Neural cell (in vitro differentiated cells): ENCODE measurements around the gene SSTR5. TPM values are rescaled to one million over a fixed set of nuclear protein-coding genes. Genes with fewer than 3 reads are reported as not detected.

Source experiments
- H2AFZ ChIP-seq: fragments of 200-600, 300-800 bp; sonication (generic), shearing (Covaris generic); 2 replicates; pipeline ENCODE4 v1.6.0; 2014; ENCODE audit warnings: low read depth, mild to moderate bottlenecking, antibody characterized with exemption, low read length, moderate library complexity
- H3F3A ChIP-seq: fragments of 200-600 bp; shearing (Covaris generic); 2 replicates; pipeline ENCODE4 v1.6.1; 2016; ENCODE audit warnings: mild to moderate bottlenecking, moderate library complexity, mixed read lengths, antibody characterized with exemption, low read length; ENCODE audit not compliant: insufficient read depth, poor library complexity, severe bottlenecking
- H3K27ac ChIP-seq: fragments of 200-600, 300-800 bp; sonication (generic), shearing (Covaris generic); 2 replicates; pipeline ENCODE4 v1.5.1; 2014; ENCODE audit warnings: mild to moderate bottlenecking, low read length, moderate library complexity
- H3K27me3 ChIP-seq: fragments of 300-800, 200-600 bp; sonication (generic), shearing (Covaris generic); 2 replicates; pipeline ENCODE4 v1.6.0; 2014; ENCODE audit warnings: mild to moderate bottlenecking, low read depth, low read length, moderate library complexity; ENCODE audit not compliant: insufficient read depth
- H3K36me3 ChIP-seq: fragments of 300-800, 200-600 bp; sonication (generic), shearing (Covaris generic); 2 replicates; pipeline ENCODE4 v1.5.1; 2014; ENCODE audit warnings: mild to moderate bottlenecking, antibody characterized with exemption, low read length, moderate library complexity; ENCODE audit not compliant: insufficient read depth
- H3K4me2 ChIP-seq: fragments of 300-800, 200-600 bp; sonication (generic), shearing (Covaris generic); 2 replicates; pipeline ENCODE4 v1.6.0; 2014; ENCODE audit warnings: mild to moderate bottlenecking, low read length
- H3K4me3 ChIP-seq: fragments of 300-800, 200-600 bp; sonication (generic), shearing (Covaris generic); 2 replicates; pipeline ENCODE4 v1.5.1; 2014; ENCODE audit warnings: mild to moderate bottlenecking, low read length, moderate library complexity
- H3K79me2 ChIP-seq: fragments of 200-600 bp; shearing (Covaris generic); replicated peaks from 2 replicates; pipeline ENCODE4 v1.6.0; 2014; ENCODE audit warnings: mild to moderate bottlenecking, low read length, moderate library complexity; ENCODE audit not compliant: insufficient read depth
- H3K9ac ChIP-seq: fragments of 300-800, 200-600 bp; sonication (generic), shearing (Covaris generic); 2 replicates; pipeline ENCODE4 v1.6.1; 2016; ENCODE audit warnings: mild to moderate bottlenecking, low read length, mixed read lengths
- H3K9me2 ChIP-seq: fragments of 200-600 bp; shearing (Covaris generic); 2 replicates; pipeline ENCODE4 v1.6.1; 2016; ENCODE audit warnings: mild to moderate bottlenecking, low read length, mixed read lengths; ENCODE audit not compliant: insufficient read depth
- H3K9me3 ChIP-seq: fragments of 200-600, 300-800 bp; sonication (generic), shearing (Covaris generic); 2 replicates; pipeline ENCODE4 v1.6.1; 2016; ENCODE audit warnings: mild to moderate bottlenecking, mixed run types, low read length, moderate library complexity, mixed read lengths
- H4K20me1 ChIP-seq: fragments of 200-600 bp; shearing (Covaris generic); 2 replicates; pipeline ENCODE4 v1.6.1; 2016; ENCODE audit warnings: mild to moderate bottlenecking, mixed run types; ENCODE audit not compliant: insufficient read depth
- CTCF ChIP-seq: fragments of 450-650 bp; IDR thresholded peaks from 2 replicates; pipeline ENCODE4 v1.5.1; 2014; ENCODE audit warnings: antibody characterized with exemption, mild to moderate bottlenecking, moderate library complexity; ENCODE audit not compliant: poor library complexity, severe bottlenecking
- EP300 ChIP-seq: fragments of 450-650 bp; conservative IDR thresholded peaks from 2 replicates; pipeline ENCODE4 v1.6.1; 2014; ENCODE audit warnings: antibody characterized with exemption, mild to moderate bottlenecking, moderate library complexity; ENCODE audit not compliant: poor library complexity, severe bottlenecking
- EZH2 ChIP-seq: fragments of 200-600, 300-800 bp; shearing (Covaris generic), sonication (generic); IDR thresholded peaks from 2 replicates; pipeline ENCODE4 v1.6.1; 2014; ENCODE audit warnings: antibody characterized with exemption, low read length, borderline replicate concordance, mild to moderate bottlenecking; ENCODE audit not compliant: insufficient read depth, poor library complexity, severe bottlenecking
- MXI1 ChIP-seq: fragments of 450-650 bp; conservative IDR thresholded peaks from 2 replicates; pipeline ENCODE4 v1.6.1; 2014; ENCODE audit warnings: antibody characterized with exemption, mild to moderate bottlenecking; ENCODE audit not compliant: poor library complexity, severe bottlenecking
- POLR2AphosphoS5 ChIP-seq: IDR thresholded peaks from 2 replicates; pipeline ENCODE4 v1.6.1; 2012
- RAD21 ChIP-seq: fragments of 450-650 bp; conservative IDR thresholded peaks from 2 replicates; pipeline ENCODE4 v1.6.1; 2014; ENCODE audit warnings: antibody characterized with exemption, mild to moderate bottlenecking, moderate library complexity
- REST ChIP-seq: IDR thresholded peaks from 2 replicates; pipeline ENCODE4 v1.6.1; 2012; ENCODE audit warnings: borderline replicate concordance
- SMC3 ChIP-seq: fragments of 450-650 bp; conservative IDR thresholded peaks from 2 replicates; pipeline ENCODE4 v1.6.1; 2014; ENCODE audit warnings: antibody characterized with exemption, mild to moderate bottlenecking, moderate library complexity; ENCODE audit not compliant: poor library complexity
- TAF1 ChIP-seq: IDR thresholded peaks from 2 replicates; pipeline ENCODE4 v1.6.1; 2012; ENCODE audit warnings: low read depth
- polyA plus RNA-seq: library from polyadenylated mRNA; depleted of rRNA; stranded (reverse); fragments of >200 nt; gene quantifications from 2 replicates; pipeline ENCODE4 v1.2.3, GENCODE V29; 2014

SSTR5 gene
- polyA plus RNA-seq, 1 donor from 2014 or later: not detected

GRCh38 chr16:1094601-1095449, 22.3 kb downstream of the SSTR5 start:
- Histone ChIP-seq H3F3A (no peaks in the 10 kb centered on the region), H3K9me2 (no peaks in the 10 kb centered on the region), H3K9ac (no peak overlapping the region), H3K4me3 (no peak overlapping the region), H3K79me2 (no peaks in the 10 kb centered on the region), H3K27ac (no peak overlapping the region), H3K4me2 (no peak overlapping the region), H3K27me3 (no peaks in the 10 kb centered on the region), H4K20me1 (no peaks in the 10 kb centered on the region), H3K9me3 (no peaks in the 10 kb centered on the region), H2AFZ (no peak overlapping the region), H3K36me3 (no peaks in the 10 kb centered on the region)
- TF ChIP-seq EP300: no peak
- TF ChIP-seq SMC3: no peak
- TF ChIP-seq POLR2AphosphoS5: no peak
- TF ChIP-seq EZH2: no peak
- TF ChIP-seq MXI1: no peak
- no peak for TF ChIP-seq REST
- TF ChIP-seq CTCF: no peak
- no peak for TF ChIP-seq RAD21
- no peak for TF ChIP-seq TAF1

GRCh38 chr16:1095450-1096168, 23.1 kb downstream of the SSTR5 start:
- Histone ChIP-seq H4K20me1 (no peaks in the 10 kb centered on the region), H3K36me3 (no peaks in the 10 kb centered on the region), H3K27ac (no peak overlapping the region), H3K4me2 (no peak overlapping the region), H3K27me3 (no peaks in the 10 kb centered on the region), H3K9me3 (no peaks in the 10 kb centered on the region), H3K9me2 (no peaks in the 10 kb centered on the region), H3K9ac (no peak overlapping the region), H3K4me3 (no peak overlapping the region), H3K79me2 (no peaks in the 10 kb centered on the region), H2AFZ (no peak overlapping the region), H3F3A (no peaks in the 10 kb centered on the region)
- TF ChIP-seq RAD21: no peak
- no peak for TF ChIP-seq MXI1
- TF ChIP-seq EP300: no peak
- no peak for TF ChIP-seq CTCF
- TF ChIP-seq REST: no peak
- TF ChIP-seq SMC3: no peak
